Fibroblast of mammary gland (primary cell): ENCODE results near the gene DACT3.

Experiments
- DNase-seq: peaks from one replicate; pipeline ENCODE4 v3.0.0-alpha.2; 2010; ENCODE audit warnings: low read depth
- H3K4me3 ChIP-seq: 2 replicates; pipeline ENCODE4 v1.5.1; 2011; ENCODE audit warnings: low read depth, mild to moderate bottlenecking, low read length, moderate library complexity; ENCODE audit not compliant: control insufficient read depth
- TF ChIP-seq, protein P1 (sequence below): conservative IDR thresholded peaks from 2 replicates; pipeline ENCODE4 v1.5.1; 2011; ENCODE audit warnings: low read depth, low read length, inconsistent platforms; ENCODE audit not compliant: control insufficient read depth, insufficient read depth

Gene DACT3

GRCh38 chr19:46625731-46626130 lies 35.3 kb downstream of the DACT3 start:
- TF ChIP-seq, protein P1, sequence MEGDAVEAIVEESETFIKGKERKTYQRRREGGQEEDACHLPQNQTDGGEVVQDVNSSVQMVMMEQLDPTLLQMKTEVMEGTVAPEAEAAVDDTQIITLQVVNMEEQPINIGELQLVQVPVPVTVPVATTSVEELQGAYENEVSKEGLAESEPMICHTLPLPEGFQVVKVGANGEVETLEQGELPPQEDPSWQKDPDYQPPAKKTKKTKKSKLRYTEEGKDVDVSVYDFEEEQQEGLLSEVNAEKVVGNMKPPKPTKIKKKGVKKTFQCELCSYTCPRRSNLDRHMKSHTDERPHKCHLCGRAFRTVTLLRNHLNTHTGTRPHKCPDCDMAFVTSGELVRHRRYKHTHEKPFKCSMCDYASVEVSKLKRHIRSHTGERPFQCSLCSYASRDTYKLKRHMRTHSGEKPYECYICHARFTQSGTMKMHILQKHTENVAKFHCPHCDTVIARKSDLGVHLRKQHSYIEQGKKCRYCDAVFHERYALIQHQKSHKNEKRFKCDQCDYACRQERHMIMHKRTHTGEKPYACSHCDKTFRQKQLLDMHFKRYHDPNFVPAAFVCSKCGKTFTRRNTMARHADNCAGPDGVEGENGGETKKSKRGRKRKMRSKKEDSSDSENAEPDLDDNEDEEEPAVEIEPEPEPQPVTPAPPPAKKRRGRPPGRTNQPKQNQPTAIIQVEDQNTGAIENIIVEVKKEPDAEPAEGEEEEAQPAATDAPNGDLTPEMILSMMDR: no peak
- DNase-seq: no peak
- no peak overlapping the region for H3K4me3 ChIP-seq

- peak within 1 kb of the TSS; percentile 29 for H3K4me3 ChIP-seq
- TF ChIP-seq, protein P1: no peak
- peak; percentile 79 for DNase-seq
These were observed 35.9 kb downstream of the DACT3 start, which contains the start of gene PTGIR for GRCh38 chr19:46624958-46625661. TSS of gene PTGIR (minus strand) at chr19:46625089. CDS start at chr19:46624225, 864 bp downstream.

DNA sequence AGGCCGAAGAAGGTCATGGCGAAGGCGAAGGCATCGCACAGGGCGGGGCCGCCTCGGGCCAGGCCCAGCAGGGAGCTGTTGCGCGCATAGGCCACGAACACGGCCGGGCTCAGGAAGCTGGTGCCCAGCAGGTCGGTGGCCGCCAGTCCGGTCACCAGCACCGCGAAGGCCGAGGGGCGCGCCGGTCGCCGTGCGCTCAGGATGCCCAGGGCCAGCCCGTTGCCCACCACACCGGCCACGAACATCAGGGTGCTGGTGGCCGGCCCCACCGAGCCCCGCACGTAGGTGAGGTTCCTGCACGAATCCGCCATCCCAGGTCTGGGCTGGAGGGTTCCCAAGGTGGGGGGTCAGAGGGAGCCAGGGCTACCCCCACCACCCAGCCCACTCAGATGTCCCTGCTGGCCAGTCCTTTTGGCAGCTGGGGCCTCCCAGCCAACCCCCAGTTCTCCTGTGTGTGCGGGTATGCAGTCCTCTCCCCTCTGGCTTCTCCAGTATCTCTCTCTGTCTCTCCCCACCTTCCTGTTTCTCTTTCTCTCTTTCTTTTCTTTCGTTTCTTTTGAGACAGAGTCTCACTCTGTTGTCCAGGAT lies 37.0 kb downstream of the DACT3 start:
- H3K4me3 ChIP-seq: no peak overlapping the region
- TF ChIP-seq, protein P1: no peak
- DNase-seq: no peak

GRCh38 chr19:46622118-46622446 lies 38.9 kb downstream of the DACT3 start:
- H3K4me3 ChIP-seq: no peak overlapping the region
- TF ChIP-seq, protein P1: no peak
- no peak for DNase-seq

- TF ChIP-seq, protein P1: no peak
- H3K4me3 ChIP-seq: no peak overlapping the region
- no peak for DNase-seq
These were observed 39.5 kb downstream of the DACT3 start for GRCh38 chr19:46621191-46622117.

DNA sequence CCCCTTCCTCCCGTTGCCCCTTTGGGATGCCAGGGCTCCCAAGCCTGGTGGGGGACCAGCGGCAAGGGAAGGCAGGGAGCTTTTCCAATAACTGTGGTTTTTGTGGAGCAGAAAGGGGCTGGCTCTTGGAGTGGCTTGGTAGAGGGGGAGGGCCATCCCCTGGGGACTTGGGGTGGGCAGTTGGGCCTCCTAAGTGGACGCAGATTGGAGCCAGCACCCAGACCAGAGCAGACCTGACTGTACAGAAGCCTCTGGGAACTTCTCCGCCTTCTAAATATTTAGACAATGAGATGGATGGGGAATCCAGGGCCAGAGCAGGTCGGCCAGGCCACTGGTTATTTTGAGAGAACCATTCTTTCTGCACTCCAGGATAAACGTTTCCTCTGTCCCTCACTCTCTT lies 40.3 kb downstream of the DACT3 start:
- TF ChIP-seq, protein P1: no peak
- no peak overlapping the region for H3K4me3 ChIP-seq

More for the DNA sequence above, 40.3 kb downstream of the DACT3 start:
- DNase-seq: peak; percentile 63
